ENCODE results near the gene TGDS. TPM values are rescaled to one million over a fixed set of nuclear protein-coding genes. Genes with fewer than 3 reads are reported as not detected.

The TGDS gene
- total RNA-seq, 4 donors from 2014 or later, result 15.8 to 25.2 (median 20.4) TPM

- Histone ChIP-seq H3K4me1 (no peaks in the 10 kb centered on the region), H3K9me3 (no peaks in the 10 kb centered on the region), H3K36me3 (no peaks in the 10 kb centered on the region), H3K27me3 (no peaks in the 10 kb centered on the region), H3K4me3 (replicated peaks in 1 of 3) (no peak overlapping the region), H3K27ac (no peak overlapping the region)
- intact Hi-C loops (cut with DNase I), result loop anchor here (5.0 kb wide), 1 partner anchor 180 kb away; no protein-coding TSS in a partner anchor
- 66 to 70% methylated on average over 4 of the region's 4 CpGs for WGBS, 2 donors
- no peak for DNase-seq
- peak in 5 of 6 experiments; percentile 25 to 76 (median 63) for TF ChIP-seq CTCF (IDR thresholded peaks at IDR 0.05)
- no peak for TF ChIP-seq POLR2A (IDR thresholded peaks at IDR 0.05)
Measured at GRCh38 chr13:94617389-94618000, 21.5 kb upstream of the TGDS start.

GRCh38 chr13:94613051-94613450, 17.1 kb upstream of the TGDS start:
- no peaks in the 10 kb centered on the region for H3K4me1 ChIP-seq
- peaks cover 0 to 8% of the 10 kb centered on the region in 2 donors for H3K36me3 ChIP-seq
- no peaks in the 10 kb centered on the region for H3K9me3 ChIP-seq
- intact Hi-C loops (cut with DNase I), result no loop called here
- H3K27me3 ChIP-seq, result no peaks in the 10 kb centered on the region
- TF ChIP-seq POLR2A (IDR thresholded peaks at IDR 0.05), result no peak
- no peak for DNase-seq
- H3K4me3 ChIP-seq (replicated peaks in 1 of 3), result no peak overlapping the region
- no peak overlapping the region for H3K27ac ChIP-seq

GRCh38 chr13:94612050-94612449, 16.1 kb upstream of the TGDS start:
- no peak for TF ChIP-seq POLR2A (IDR thresholded peaks at IDR 0.05)
- Histone ChIP-seq H3K4me3 (replicated peaks in 1 of 3) (no peak overlapping the region), H3K27me3 (no peaks in the 10 kb centered on the region), H3K4me1 (no peaks in the 10 kb centered on the region), H3K36me3 (peaks cover 0 to 8% of the 10 kb centered on the region in 2 donors), H3K27ac (no peak overlapping the region), H3K9me3 (no peaks in the 10 kb centered on the region)
- no peak for DNase-seq
- intact Hi-C loops (cut with DNase I), result no loop called here
- 67 to 90% methylated on average over 4 of the region's 4 CpGs for WGBS, 2 donors

GRCh38 chr13:94610475-94610874, 14.5 kb upstream of the TGDS start:
- 98% methylated on average over 5 of the region's 5 CpGs for WGBS, 2 donors
- H3K36me3 ChIP-seq, result peaks cover 0 to 19% of the 10 kb centered on the region in 2 donors

GRCh38 chr13:94609196-94609595, 13.2 kb upstream of the TGDS start:
- intact Hi-C loops (cut with DNase I), result no loop called here
- Histone ChIP-seq H3K4me3 (replicated peaks in 1 of 3) (no peak overlapping the region), H3K27me3 (no peaks in the 10 kb centered on the region), H3K36me3 (peaks cover 0 to 19% of the 10 kb centered on the region in 2 donors), H3K27ac (no peak overlapping the region), H3K4me1 (no peaks in the 10 kb centered on the region), H3K9me3 (no peaks in the 10 kb centered on the region)
- no peak for TF ChIP-seq CTCF (IDR thresholded peaks at IDR 0.05)
- no peak for TF ChIP-seq POLR2A (IDR thresholded peaks at IDR 0.05)
- 97 to 100% methylated on average over 2 of the region's 2 CpGs for WGBS, 2 donors
- no peak for DNase-seq

More at GRCh38 chr13:94610475-94610874, 14.5 kb upstream of the TGDS start:
- no peak overlapping the region for H3K27ac ChIP-seq
- no peaks in the 10 kb centered on the region for H3K4me1 ChIP-seq
- H3K4me3 ChIP-seq (replicated peaks in 1 of 3), result no peak overlapping the region
- H3K9me3 ChIP-seq, result no peaks in the 10 kb centered on the region
- H3K27me3 ChIP-seq, result no peaks in the 10 kb centered on the region
- DNase-seq, result no peak
- intact Hi-C loops (cut with DNase I), result no loop called here
- TF ChIP-seq POLR2A (IDR thresholded peaks at IDR 0.05) (no peak), CTCF (IDR thresholded peaks at IDR 0.05) (no peak)

- Histone ChIP-seq H3K4me1 (no peaks in the 10 kb centered on the region), H3K4me3 (replicated peaks in 1 of 3) (no peak overlapping the region), H3K36me3 (peaks cover 0 to 19% of the 10 kb centered on the region in 2 donors), H3K9me3 (no peaks in the 10 kb centered on the region), H3K27ac (no peak overlapping the region), H3K27me3 (no peaks in the 10 kb centered on the region)
- 81 to 86% methylated on average over 1 of the region's 1 CpG for WGBS, 2 donors
- intact Hi-C loops (cut with DNase I), result no loop called here
- DNase-seq, result no peak
- TF ChIP-seq CTCF (IDR thresholded peaks at IDR 0.05) (no peak), POLR2A (IDR thresholded peaks at IDR 0.05) (no peak)
Measured at GRCh38 chr13:94608586-94608985, 12.6 kb upstream of the TGDS start.

Measured in thyroid gland (tissue), 4 donors.